ENCODE measurements around the gene CRYZL1. TPM values are rescaled to one million over a fixed set of nuclear protein-coding genes. Genes with fewer than 3 reads are reported as not detected.

The CRYZL1 gene
- total and polyA plus RNA-seq, 2 donors (not counting 1 experiment from before 2014, with no cell fraction given), result 30.6 to 60.6 TPM

GRCh38 chr21:33611006-33611744 is 30.4 kb downstream of the CRYZL1 start:
- no peak overlapping the region for H3K4me2 ChIP-seq (replicated peaks; ENCODE audit: low read depth, low read length, poor library complexity, severe bottlenecking)
- no peaks in the 10 kb centered on the region for H4K20me1 ChIP-seq (ENCODE audit: control insufficient read depth, insufficient read depth, low read length, poor library complexity, severe bottlenecking)
- H3K27me3 ChIP-seq (replicated peaks in 1 of 4; ENCODE audit: control extremely low read depth in 1 of 4, control insufficient read depth in 3 of 4, insufficient read depth in 4 of 4, low read length in 3 of 4), result no peaks in the 10 kb centered on the region
- H3K9ac ChIP-seq (ENCODE audit: low read length), result no peak overlapping the region
- CTCF ChIA-PET, result interaction anchor here (1.1 kb wide), 1 partner anchor 9 kb away, joined by 4 read pairs; no protein-coding TSS in a partner anchor
- Mint-ChIP-seq H3K4me3 (no peak overlapping the region), H3K9me3 (ENCODE audit: insufficient read depth) (no peaks in the 10 kb centered on the region), H3K4me1 (no peaks in the 10 kb centered on the region), H3K27me3 (no peaks in the 10 kb centered on the region), H3K27ac (no peak overlapping the region)
- no peaks in the 10 kb centered on the region for H3K9me3 ChIP-seq (ENCODE audit: control extremely low read depth in 1 of 3, control insufficient read depth in 2 of 3, insufficient read depth in 1 of 3, low read length in 2 of 3)
- POLR2A ChIA-PET, result no interaction called here
- H3K4me3 ChIP-seq (ENCODE audit: control extremely low read depth in 1 of 5, extremely low read depth in 1 of 5, insufficient read depth in 1 of 5, low read depth in 2 of 5, low read length in 4 of 5), result no peak overlapping the region
- no peaks in the 10 kb centered on the region for H3K79me2 ChIP-seq (ENCODE audit: control insufficient read depth, insufficient read depth, low read length)
- no peak overlapping the region for H2AFZ ChIP-seq (ENCODE audit: insufficient read depth, low read depth, low read length, poor library complexity, severe bottlenecking)
- TF ChIP-seq EZH2 (IDR thresholded peaks at IDR 0.05; ENCODE audit: borderline replicate concordance, insufficient read depth, low read depth, low read length, poor library complexity, severe bottlenecking), result no peak
- no peak for TF ChIP-seq CTCF (IDR thresholded peaks at IDR 0.05)
- no peak overlapping the region for H3K27ac ChIP-seq (ENCODE audit: low read length in 2 of 2)
- no peaks in the 10 kb centered on the region for H3K4me1 ChIP-seq (ENCODE audit: control insufficient read depth in 2 of 2, insufficient read depth in 2 of 2, low read length in 2 of 2)
- H3K36me3 ChIP-seq (replicated peaks in 1 of 2; ENCODE audit: control extremely low read depth in 1 of 2, control insufficient read depth in 1 of 2, extremely low read depth in 1 of 2, insufficient read depth in 2 of 2, low read length in 1 of 2), result peaks cover 8 to 31% of the 10 kb centered on the region in 2 experiments
- DNase-seq (no peak), ATAC-seq (ENCODE audit: low read depth) (no peak)
- intact Hi-C loops (cut with micrococcal nuclease), result no loop called here
- 100% methylated on average over 2 of the region's 7 CpGs for WGBS (ENCODE audit: insufficient coverage)

GRCh38 chr21:33608559-33608958 is 33.0 kb downstream of the CRYZL1 start:
- H3K79me2 ChIP-seq (ENCODE audit: control insufficient read depth, insufficient read depth, low read length), result no peaks in the 10 kb centered on the region
- Mint-ChIP-seq H3K27me3 (no peaks in the 10 kb centered on the region), H3K4me1 (no peaks in the 10 kb centered on the region), H3K27ac (no peak overlapping the region), H3K9me3 (ENCODE audit: insufficient read depth) (no peaks in the 10 kb centered on the region), H3K4me3 (no peak overlapping the region)
- ATAC-seq (ENCODE audit: low read depth) (no peak), DNase-seq (no peak)
- POLR2A ChIA-PET, result interaction anchor here (0.6 kb wide), 1 partner anchor 14 kb away, joined by 3 read pairs; no protein-coding TSS in a partner anchor
- WGBS (ENCODE audit: insufficient coverage), result no CpG with 5 or more reads among the region's 1 CpG
- TF ChIP-seq EZH2 (IDR thresholded peaks at IDR 0.05; ENCODE audit: borderline replicate concordance, insufficient read depth, low read depth, low read length, poor library complexity, severe bottlenecking) (no peak), CTCF (IDR thresholded peaks at IDR 0.05) (no peak)
- no peak overlapping the region for H3K9ac ChIP-seq (ENCODE audit: low read length)
- H3K27me3 ChIP-seq (replicated peaks in 1 of 4; ENCODE audit: control extremely low read depth in 1 of 4, control insufficient read depth in 3 of 4, insufficient read depth in 4 of 4, low read length in 3 of 4), result no peaks in the 10 kb centered on the region
- no peak overlapping the region for H3K4me3 ChIP-seq (ENCODE audit: control extremely low read depth in 1 of 5, extremely low read depth in 1 of 5, insufficient read depth in 1 of 5, low read depth in 2 of 5, low read length in 4 of 5)
- H3K36me3 ChIP-seq (replicated peaks in 1 of 2; ENCODE audit: control extremely low read depth in 1 of 2, control insufficient read depth in 1 of 2, extremely low read depth in 1 of 2, insufficient read depth in 2 of 2, low read length in 1 of 2), result peaks cover 8 to 30% of the 10 kb centered on the region in 2 experiments
- CTCF ChIA-PET, result interaction anchor here (1.5 to 1.6 kb wide), 2 partner anchors 668 to 782 kb away, joined by 3 to 4 read pairs; no protein-coding TSS in a partner anchor
- no peaks in the 10 kb centered on the region for H4K20me1 ChIP-seq (ENCODE audit: control insufficient read depth, insufficient read depth, low read length, poor library complexity, severe bottlenecking)
- H3K4me2 ChIP-seq (replicated peaks; ENCODE audit: low read depth, low read length, poor library complexity, severe bottlenecking), result no peak overlapping the region
- H3K27ac ChIP-seq (ENCODE audit: low read length in 2 of 2), result no peak overlapping the region
- H2AFZ ChIP-seq (ENCODE audit: insufficient read depth, low read depth, low read length, poor library complexity, severe bottlenecking), result no peak overlapping the region
- intact Hi-C loops (cut with micrococcal nuclease), result loop anchor here (5.0 to 10.0 kb wide), 3 partner anchors 414 to 776 kb away; no protein-coding TSS in a partner anchor
- no peaks in the 10 kb centered on the region for H3K9me3 ChIP-seq (ENCODE audit: control extremely low read depth in 1 of 3, control insufficient read depth in 2 of 3, insufficient read depth in 1 of 3, low read length in 2 of 3)
- no peaks in the 10 kb centered on the region for H3K4me1 ChIP-seq (ENCODE audit: control insufficient read depth in 2 of 2, insufficient read depth in 2 of 2, low read length in 2 of 2)

Data from B cell (primary cell).